Measurements from ENCODE around the gene GBE1.
"Not testable (repeated sequence)": the region's sequence is repeated elsewhere in the genome, so short reads cannot be mapped to it uniquely, and the experiment has no call there.

Gene GBE1

DNA sequence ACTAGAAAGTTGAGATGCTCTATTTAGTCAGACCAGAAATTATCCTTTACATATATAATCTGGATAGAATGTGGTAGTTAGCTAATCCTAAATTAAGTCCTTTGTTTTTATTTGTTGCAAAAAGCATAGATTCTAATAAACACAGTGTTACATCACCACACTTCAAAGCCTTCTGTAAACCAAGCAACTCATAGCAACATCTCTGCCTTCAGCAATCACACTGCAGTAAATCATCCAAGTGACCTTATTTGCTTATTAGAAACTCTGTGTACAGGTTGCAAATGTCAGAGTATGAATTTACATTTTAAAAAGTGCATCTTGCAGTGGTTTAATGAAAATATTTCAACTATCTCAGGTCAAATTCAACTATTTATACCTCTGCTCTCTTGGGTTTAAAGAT, 242.5 kb downstream of the GBE1 start:
- no peak for DNase-seq

DNA sequence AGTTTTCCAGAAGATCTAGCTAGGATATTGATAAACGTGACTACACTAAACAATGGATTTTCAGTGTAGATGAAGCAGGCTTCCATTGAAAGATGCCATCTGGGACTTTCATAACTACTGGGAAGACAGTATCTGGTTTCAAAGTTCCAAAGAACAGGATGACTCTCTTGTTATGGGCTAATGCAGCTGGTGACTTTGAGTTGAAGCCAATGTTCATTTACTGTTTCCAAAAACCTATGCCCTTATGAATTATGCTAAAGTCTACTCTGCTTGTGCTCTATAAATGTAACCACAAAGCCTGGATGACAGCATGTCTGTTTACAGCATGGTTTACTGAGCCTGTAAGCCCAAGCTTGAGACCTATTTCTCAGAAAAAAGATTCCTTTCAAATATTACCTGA, 245.4 kb downstream of the GBE1 start:
- DNase-seq, result no peak

DNA sequence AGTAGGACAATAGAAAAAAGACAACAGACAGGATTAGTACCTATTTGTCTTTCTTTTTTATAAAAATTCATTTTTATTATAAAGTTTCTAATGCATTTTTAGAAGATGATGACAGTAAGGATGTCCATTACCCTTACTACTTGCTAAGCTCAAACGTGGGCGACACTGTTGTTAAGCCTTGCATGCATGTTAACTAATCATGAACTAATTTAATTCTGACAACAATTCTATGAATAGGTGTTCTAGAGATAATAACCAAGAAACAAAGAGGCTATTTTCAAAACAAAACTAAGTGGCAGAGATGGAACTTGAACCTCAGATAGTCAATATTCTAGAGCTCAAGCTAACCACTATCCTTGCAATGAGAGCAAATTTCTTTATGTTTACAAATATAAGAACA, 247.9 kb downstream of the GBE1 start:
- DNase-seq, result no peak

DNA sequence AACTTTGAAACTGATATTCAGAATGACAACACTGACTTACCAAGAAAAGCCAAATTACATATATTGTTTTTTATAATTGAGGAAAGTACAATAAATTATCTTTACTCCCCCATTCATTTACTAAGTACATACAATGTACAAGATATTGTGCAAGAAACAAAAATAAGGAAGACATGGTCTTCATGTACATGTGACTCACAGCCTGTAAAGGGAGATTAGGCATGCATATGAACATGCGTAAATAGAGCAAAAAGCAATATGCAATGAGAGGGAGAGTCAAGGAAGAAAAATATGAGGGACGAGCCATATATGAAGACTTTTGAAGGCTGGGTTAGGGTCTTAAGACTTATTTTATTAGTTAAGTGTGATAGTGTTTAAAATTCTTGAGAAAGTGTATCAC, 258.4 kb downstream of the GBE1 start:
- no peak for DNase-seq

DNA sequence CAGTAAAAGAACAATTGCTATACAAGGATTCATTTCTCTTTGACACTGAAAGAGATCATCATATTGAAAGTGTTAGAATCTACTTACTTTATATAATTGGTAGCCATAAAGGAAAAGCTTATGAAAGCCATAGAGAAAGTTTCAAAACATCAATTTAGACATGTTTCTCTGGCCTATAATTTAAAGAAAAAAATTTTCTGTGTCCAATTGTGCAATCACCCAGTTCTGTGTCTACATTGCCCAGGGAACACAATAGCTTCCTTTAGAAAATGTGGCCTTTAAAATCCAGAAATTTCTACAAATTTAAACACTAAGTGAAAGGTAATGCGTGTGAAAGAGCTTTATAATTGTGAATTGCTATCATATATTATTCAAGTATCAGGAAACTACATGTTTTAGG, 259.2 kb downstream of the GBE1 start:
- DNase-seq, result no peak

DNA sequence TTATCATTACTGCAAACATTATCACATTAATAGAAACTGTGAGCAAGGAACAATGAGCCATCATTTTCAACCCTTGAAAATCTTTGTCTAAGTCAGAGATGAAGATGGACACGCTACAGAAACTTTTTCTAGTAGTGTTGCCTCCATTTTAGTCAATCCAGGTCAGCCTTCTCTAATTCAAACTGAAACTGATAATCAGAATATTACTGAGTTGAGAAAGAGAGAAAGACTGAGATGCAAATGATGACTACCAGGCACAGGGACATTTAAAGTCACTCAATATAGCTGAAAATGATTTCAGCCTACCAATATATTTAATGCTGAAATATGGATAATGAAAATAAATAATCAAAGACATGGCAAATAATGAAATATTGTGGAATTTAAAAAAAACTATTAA, 261.4 kb downstream of the GBE1 start:
- no peak for DNase-seq

DNA sequence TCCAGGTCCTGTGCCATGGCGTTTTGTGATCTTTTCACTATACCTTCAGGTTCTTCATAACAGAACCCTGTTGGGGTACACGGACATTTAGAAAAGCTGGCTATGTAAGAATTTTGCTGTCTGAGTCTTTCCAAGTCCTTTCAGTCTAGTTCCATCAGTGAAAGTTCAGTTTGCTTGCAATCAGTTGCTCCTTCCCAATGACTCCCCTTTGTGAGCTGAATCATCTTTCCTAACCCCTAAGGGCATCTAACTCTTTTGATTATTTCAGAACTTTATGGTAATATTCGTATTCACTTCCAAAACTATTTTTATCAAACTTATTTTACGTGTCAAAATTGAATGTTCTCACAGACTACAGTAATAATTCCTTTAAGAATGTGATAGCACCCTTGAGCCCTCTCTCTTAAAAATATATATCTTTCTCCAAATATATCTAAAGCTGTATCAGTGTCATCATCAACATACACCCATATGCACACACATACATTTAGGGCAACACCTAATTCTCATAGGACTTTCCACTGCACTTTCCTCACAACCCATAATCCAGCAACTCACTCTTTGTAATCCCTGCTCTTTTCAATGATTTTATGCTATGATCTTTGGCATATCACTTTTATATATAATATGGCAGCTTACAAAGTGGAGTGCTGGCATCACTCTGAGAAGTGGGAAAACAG, 263.7 kb downstream of the GBE1 start:
- no peak for DNase-seq

DNA sequence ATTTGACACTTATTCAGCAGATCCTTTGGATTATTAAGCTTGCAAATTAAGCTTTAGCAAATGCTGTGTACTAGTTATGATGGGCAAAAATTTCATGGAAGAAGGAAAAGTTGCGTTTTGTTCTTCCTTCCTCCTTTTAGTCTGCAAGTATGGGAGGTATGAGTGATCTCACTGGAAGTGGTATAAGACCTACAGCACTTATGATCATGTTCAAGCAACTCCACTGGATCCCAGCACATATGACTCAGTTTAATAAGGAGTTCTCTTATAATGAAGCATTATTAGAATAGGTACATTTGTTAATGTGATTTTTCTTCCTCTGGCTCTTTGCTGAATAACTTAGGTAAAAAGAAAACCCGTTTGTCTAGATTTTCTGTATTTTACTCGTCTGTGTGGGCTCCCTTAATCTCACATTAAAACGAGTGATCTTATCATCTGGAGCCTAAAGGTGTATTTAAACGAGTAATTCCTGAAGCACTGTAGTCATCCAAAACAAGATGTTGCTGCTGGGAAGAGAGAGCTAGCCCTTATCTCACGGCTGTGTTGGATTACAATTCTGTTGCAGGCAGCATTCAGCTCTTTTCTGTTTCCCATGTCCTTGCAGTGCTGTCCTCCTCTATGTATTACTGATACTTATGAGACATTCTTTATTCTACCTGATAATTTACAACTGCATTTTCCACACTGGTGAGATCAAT, 264.9 kb downstream of the GBE1 start:
- DNase-seq, result no peak

DNA sequence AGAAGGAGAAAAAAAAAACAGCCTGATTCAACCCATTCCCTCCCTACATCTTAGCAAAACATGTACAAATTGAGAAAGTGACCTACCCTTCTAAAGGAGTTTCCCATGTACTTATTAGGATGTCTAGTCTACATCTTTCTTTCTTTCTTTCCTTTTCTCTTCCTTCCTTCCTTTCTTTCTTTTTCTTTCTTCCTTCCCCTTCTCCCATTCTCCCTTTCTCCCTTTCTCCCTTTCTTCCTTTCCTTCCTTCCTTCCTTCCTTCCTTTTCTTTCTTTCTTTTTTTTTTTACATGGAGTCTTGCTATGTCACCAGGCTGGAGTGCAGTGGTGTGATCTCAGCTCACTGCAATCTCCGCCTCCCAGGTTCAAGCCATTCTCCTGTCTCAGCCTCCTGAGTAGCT, 269.0 kb downstream of the GBE1 start:
- DNase-seq, result not testable (repeated sequence)

DNA sequence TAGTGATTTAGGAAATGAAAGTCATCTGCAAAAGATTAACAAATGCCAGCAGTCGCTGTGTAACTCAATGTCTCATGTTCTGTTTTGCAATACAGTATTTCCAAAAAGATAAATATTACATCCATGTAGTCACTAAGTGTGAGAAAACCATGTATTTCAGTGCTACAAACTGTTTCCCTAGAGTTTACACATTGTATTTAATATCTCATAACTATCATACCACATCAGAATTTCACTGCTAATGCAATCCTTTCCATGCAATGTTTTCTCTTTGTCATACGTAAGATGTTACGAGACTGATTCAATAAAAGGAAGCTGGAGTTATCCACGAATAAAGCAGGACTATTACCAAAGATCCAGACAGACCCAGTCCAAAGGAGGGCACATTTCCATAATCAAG, 269.4 kb downstream of the GBE1 start:
- DNase-seq, result no peak

DNA sequence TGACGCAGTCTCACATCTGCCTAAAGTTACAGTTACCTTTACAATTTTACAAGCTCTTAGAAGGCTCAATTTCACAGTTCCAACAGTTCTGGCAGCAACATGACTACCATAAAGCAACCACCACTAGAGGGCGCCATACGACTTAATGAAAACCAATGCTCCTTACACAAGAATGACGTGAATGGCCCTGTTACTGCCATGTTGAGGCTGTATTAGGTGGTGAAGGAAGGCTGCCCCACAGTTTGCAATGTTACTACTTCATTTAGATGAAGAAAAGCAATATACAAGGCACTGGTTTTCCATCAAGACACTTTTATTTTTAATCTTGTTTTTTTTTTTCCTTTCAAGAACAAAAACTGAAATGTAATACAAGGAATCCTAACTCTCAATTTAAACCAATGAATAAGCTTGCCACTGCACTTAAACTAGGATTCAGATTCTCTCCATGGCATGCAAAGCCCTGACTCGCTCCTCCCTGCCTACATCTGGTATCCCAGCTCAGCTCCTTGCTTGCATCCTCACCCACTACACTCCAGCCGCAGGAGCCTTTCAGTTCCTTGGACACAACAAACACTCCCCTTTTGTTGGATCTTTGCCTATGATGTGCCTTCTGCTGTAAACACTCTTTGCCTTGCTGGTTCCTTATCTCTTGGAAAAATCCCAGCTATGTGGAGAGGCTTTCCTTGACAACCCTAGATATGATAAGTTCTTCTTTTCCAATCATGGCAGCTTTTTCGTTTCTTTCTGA, 270.7 kb downstream of the GBE1 start:
- DNase-seq, result no peak

DNA sequence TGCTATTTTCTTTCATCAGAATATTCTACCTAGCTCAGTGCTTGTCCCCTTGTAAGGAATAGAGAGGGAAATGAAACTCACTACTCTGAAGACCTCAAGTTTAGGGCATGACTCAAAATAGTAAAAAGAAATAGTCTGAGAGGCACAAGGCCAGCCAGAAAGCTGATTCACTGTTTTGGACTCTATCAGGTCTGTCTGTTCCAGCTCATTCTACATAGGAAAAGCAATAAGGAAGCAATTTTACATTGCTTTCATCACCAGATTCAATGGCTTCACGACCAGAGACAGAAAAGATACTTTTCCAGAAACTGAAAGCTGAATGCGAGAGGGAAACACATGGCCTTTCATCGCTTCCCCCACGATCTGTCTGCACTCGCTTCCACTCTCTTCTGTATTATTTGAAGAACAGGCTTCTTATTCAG, 276.0 kb downstream of the GBE1 start:
- no peak for DNase-seq

DNA sequence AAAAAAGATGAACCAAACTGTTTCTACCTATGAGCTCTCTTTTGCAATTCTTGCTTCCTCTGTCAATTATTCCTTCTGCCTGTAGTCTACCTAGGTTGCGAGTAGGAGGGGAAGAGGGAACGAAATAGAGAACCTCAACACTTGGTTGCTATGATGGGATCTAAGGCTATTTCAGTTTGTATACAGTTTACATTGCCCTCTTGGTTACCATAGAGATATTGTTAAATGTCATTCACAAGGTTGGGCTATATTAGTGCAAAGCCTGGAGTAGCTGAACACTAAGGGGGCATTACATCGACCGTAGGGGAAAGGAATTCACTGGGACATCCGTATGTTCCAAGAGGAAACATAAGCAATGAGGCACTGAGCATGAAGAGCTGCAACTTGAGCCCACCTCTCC, 276.9 kb downstream of the GBE1 start:
- DNase-seq, result no peak

DNA sequence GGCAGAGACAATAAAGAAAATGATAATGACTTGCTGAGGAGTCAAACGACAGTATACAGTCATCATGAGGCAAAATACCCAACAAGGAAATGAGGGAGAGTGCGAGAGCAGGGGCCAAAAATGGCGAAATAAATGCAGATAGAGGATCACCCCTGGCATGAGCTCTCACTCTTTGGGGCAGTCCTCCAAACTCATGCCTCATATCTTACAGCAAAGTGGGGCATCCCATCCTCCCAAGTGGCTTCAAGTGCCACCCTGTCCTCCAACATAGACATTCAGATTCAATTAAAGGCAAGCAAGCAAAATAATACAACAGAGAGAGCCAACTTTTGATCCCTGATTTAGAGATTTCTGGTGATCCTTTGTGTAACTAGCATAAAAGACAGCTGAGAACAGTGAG, 278.4 kb downstream of the GBE1 start:
- DNase-seq, result no peak

DNA sequence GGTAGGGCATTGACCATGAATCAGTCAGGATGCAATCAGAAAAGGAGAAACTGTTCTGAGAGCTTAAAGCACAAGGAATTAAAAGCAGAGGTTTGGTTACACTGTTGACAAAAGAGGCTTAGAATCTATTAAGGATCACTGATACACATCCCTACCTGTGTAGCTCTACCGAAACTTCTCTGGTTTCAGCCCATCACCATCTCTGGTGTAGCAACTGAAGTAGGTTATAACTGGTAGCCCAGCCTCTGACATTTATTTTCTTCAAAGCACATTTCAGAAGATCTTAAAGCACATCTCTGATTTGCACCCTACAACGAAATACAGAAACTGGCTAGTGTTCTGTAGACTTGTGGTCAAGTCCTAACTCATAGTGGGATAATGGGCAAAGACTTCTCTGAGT, 283.7 kb downstream of the GBE1 start:
- DNase-seq, result no peak

DNA sequence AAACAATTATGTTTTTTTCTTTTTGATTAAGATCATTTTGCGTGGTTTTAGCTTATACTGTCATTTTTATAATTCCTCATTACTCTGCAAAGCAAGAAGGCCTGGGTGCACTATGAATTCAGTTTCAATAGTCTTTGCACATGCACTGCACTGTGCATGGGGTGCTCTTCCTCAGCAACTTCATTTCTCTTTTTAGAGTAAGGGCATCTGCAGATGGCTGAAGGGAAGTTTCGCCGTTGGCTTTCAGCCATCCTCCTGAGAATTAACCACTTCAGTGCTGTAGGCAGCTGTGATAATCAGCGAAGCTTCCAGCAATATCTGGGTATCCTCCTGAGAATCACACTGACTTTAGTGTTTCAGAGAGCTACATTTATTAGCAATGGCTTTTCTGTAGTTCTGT, 284.8 kb downstream of the GBE1 start:
- DNase-seq, result no peak

DNA sequence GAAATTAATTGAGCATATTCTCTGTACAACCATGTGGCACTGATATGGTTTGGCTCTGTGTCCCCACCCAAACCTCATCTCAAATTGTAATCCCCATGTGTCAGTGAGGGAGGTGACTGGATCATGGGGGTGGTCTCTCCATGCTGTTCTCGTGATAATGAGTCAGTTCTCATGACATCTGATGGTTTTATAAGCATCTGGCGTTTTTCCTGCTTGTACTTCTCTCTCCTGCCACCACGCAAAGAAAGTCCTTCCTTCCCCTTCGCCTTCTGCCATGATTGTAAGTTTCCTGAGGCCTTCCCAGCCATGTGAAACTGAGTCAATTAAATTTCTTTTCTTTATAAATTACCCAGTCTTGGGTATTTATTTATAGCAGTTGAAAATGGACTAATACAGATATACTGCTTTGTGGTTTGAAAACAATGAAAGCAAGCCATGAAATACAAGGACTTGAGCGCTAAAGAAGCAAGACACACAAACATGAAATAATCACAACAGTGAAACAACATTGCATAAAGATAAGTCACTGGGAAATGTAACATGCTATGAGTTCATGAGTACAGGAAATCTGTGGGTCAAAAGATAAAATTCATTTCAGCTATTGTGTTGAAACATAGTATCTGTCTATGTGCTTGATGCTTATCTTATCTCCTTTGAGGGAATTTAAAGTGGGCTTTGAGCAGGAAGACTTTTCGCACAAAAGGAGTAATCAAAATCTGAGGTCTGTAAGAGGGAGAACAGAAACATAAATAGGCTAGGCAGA, 288.7 kb downstream of the GBE1 start:
- DNase-seq, result no peak

DNA sequence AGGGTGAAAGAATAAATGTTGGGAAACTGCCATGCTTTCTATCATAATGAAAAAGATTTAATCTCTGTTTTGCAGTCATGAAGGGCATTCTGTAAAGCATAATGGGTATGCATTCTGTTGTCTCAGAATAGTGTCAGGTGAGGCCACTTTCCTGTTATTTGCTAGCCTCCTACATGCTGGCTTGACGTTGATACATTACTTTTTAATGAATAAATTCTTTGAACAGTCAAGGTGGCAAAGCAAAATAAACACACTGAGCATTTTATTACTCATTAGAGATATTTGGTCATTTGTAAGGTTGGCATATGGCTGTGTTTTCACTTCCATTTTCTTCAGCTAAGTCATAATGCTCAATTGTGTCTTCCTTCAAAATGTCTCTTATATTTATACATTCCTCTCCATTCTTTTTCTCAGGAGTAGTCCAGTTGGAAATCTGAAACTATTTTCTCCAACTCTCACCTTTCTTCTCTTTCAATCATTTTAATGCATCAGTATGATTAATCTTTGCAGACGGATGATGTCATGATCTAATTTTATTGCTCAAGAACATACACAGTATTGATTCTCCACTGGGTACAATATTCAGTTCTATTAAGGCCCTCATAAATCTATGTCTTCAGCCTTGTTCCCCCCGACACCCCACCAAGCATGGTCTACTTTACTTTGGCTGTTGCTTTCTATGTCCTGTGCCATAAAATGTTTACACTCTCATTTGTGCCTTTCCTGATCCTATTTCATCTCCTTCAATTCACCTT, 290.7 kb downstream of the GBE1 start:
- DNase-seq, result no peak

DNA sequence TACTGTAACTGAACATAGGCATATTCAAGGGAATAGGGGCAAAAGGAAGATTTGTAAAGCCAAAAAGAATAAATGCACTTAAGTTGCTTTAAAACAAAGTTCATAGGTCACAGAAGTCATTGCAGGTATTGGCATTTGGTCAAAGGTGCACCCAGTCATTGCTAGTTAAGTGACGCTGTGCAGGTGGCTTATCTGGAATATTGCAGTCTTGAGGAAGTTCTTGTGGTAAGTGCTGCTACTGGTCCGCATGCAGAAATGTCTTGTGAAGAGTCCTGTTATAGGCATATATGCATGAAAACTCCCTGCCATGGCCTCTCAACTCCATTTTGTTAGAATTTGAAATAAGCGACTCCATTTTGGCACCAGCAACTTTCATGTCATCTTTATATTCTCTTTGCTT, 293.1 kb downstream of the GBE1 start:
- no peak for DNase-seq

DNA sequence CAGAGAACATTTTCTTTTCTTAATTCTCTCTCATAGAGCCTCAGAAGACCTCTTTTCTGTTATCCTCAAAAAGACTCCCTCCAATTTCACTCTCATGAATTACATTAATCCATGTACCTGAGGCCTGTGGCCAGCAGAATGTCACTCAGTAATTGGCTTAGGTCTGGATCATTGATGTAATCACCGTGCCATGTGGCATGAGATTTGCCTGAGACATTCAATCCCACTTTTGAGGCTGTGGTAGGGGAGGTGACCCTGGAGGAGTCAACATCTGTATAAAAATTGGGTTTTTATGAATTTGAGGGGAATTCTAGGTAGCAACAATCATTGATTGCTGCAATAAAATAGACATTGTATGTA, 295.3 kb downstream of the GBE1 start:
- DNase-seq, result no peak

DNA sequence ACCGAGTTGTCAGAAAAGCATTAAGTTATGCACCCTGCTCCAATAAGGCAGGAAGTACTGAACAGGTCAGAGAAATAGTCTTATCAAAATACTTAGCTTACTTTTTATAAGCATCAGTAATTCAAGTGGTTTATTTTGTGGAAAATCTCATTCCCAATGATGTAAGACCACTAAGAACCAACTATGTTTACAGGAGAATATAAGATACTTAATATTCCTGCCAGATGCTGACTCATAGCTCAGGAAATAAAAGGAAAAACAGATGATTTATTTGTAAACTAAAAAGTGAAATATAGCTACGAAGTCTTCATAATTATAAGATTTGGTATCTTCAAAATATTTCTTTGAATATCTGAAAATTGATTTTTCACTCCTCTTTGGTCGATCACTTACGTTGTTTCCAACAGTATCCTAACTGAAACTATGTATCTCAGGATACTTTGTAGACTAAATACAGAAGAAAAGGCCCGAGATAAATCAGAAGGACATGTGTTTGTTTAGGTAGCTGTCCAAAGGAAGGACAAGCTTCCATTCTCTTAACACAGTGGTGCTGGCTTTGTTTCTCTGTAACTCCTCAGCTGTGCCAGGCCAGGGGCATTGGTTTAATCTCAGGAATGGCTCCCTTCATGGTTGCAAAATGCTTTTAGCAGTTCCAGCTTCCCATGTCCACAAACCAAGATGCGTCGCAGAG, 295.8 kb downstream of the GBE1 start:
- no peak for DNase-seq

DNA sequence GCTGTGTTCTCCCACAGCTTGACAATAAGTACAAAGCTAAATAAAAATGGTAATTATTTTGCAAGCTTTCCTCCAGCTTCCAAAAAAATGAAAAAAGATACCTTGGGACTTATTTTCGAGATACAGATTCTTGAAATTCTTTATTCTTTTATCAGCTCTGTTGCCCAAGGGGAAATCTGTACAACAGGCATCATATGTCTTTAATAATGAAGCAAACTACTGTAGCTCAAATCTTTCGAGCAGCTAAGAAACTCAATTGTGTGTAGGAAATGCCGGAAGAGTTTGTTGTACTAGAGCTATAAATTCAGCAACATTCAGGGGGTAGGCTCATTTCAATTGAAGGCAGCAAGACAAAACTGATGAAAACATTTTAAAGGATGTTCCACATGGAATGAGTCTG, 297.7 kb downstream of the GBE1 start:
- no peak for DNase-seq

Measured in GOT3 (cell line).